HT1080 (cell line): ENCODE data around the gene CLMP. TPM values are rescaled to one million over a fixed set of nuclear protein-coding genes. Genes with fewer than 3 reads are reported as not detected.
"Not testable (repeated sequence)": the region's sequence is repeated elsewhere in the genome, so short reads cannot be mapped to it uniquely, and the experiment has no call there.

Experiments
- DNase-seq: peaks from one replicate; pipeline ENCODE4 v3.0.0-alpha.2; 2015; ENCODE audit warnings: low read depth
- total RNA-seq: library from RNA; depleted of rRNA; stranded (reverse); fragments of >200 nt; shearing (Covaris generic); gene quantifications from 2 replicates; pipeline ENCODE4 v1.2.3, GENCODE V29; 2014

The CLMP gene
- total RNA-seq, 1 experiment from 2014 or later = 17.7 TPM

GRCh38 chr11:123219066-123219690, 24.1 kb upstream of the CLMP start:
- peak; percentile 20 for DNase-seq

- DNase-seq = peak; percentile 65
Measured at GRCh38 chr11:123218451-123218850, 23.4 kb upstream of the CLMP start.

- DNase-seq = no peak
Measured at GRCh38 chr11:123217897-123218296, 22.8 kb upstream of the CLMP start.

GRCh38 chr11:123216249-123216648, 21.2 kb upstream of the CLMP start:
- DNase-seq = no peak

- DNase-seq = no peak
Measured at GRCh38 chr11:123214940-123215339, 19.9 kb upstream of the CLMP start.

GRCh38 chr11:123214396-123214795, 19.3 kb upstream of the CLMP start:
- DNase-seq = no peak

GRCh38 chr11:123213307-123213771, 18.3 kb upstream of the CLMP start:
- DNase-seq = no peak

- no peak for DNase-seq
Measured at GRCh38 chr11:123212406-123212805, 17.4 kb upstream of the CLMP start.

GRCh38 chr11:123211981-123212380, 16.9 kb upstream of the CLMP start:
- DNase-seq = peak; percentile 51

GRCh38 chr11:123211149-123211852, 16.3 kb upstream of the CLMP start:
- DNase-seq = no peak

GRCh38 chr11:123209591-123209990, 14.5 kb upstream of the CLMP start:
- DNase-seq = no peak

GRCh38 chr11:123206791-123207434, 11.9 kb upstream of the CLMP start:
- DNase-seq = no peak

GRCh38 chr11:123206055-123206454, 11.0 kb upstream of the CLMP start:
- not testable (repeated sequence) for DNase-seq

GRCh38 chr11:123203934-123204333, 8.9 kb upstream of the CLMP start:
- no peak for DNase-seq

- DNase-seq = no peak
Measured at GRCh38 chr11:123203471-123203870, 8.4 kb upstream of the CLMP start.

GRCh38 chr11:123202155-123203151, 7.4 kb upstream of the CLMP start:
- no peak for DNase-seq

GRCh38 chr11:123200264-123200663, 5.2 kb upstream of the CLMP start:
- DNase-seq = no peak

- DNase-seq = peak; percentile 83
Measured at GRCh38 chr11:123197711-123198110, 2.7 kb upstream of the CLMP start.

- DNase-seq = no peak
Measured at GRCh38 chr11:123196060-123196714, 1.1 kb upstream of the CLMP start.

GRCh38 chr11:123194337-123195187, 486 bp downstream of the CLMP start:
- peak; percentile 49 for DNase-seq
